ENCODE results near the gene MXD1.

- no peak for TF ChIP-seq EP300 (IDR thresholded peaks at IDR 0.05)
- no peak for TF ChIP-seq POLR2AphosphoS5 (IDR thresholded peaks at IDR 0.05)
- no peak for TF ChIP-seq CTCF (IDR thresholded peaks at IDR 0.05)
Observed at GRCh38 chr2:69946351-69947324, 31.7 kb downstream of the MXD1 start.

Data from sigmoid colon (tissue), 4 donors.